ENCODE results near the gene DPP3.

- no peak for TF ChIP-seq CTCF (IDR thresholded peaks at IDR 0.05)
- no peak for TF ChIP-seq POLR2A (IDR thresholded peaks at IDR 0.05)
Measured at GRCh38 chr11:66437979-66438503, 42.2 kb upstream of the DPP3 start.

All from right lobe of liver (tissue), 4 donors.